Mammary epithelial cell (primary cell): ENCODE data around the gene HIPK4.

Experiments used
- EZH2 ChIP-seq: IDR thresholded peaks from 2 replicates; pipeline ENCODE4 v1.6.1; 2012; ENCODE audit warnings: low read length, inconsistent platforms, borderline replicate concordance
- TF ChIP-seq, protein P1 (sequence below), 2 donors: IDR thresholded peaks in 1 of 2; conservative IDR thresholded peaks in 1 of 2; 2 replicates each; pipeline ENCODE4 v1.5.1; 2011 to 2012; ENCODE audit warnings: inconsistent platforms in 2 of 2, low read length in 2 of 2, mild to moderate bottlenecking in 2 of 2, control low read depth in 1 of 2, low read depth in 1 of 2; ENCODE audit not compliant: insufficient read depth in 1 of 2; ENCODE audit errors: extremely low read depth in 1 of 2

- TF ChIP-seq, protein P1, sequence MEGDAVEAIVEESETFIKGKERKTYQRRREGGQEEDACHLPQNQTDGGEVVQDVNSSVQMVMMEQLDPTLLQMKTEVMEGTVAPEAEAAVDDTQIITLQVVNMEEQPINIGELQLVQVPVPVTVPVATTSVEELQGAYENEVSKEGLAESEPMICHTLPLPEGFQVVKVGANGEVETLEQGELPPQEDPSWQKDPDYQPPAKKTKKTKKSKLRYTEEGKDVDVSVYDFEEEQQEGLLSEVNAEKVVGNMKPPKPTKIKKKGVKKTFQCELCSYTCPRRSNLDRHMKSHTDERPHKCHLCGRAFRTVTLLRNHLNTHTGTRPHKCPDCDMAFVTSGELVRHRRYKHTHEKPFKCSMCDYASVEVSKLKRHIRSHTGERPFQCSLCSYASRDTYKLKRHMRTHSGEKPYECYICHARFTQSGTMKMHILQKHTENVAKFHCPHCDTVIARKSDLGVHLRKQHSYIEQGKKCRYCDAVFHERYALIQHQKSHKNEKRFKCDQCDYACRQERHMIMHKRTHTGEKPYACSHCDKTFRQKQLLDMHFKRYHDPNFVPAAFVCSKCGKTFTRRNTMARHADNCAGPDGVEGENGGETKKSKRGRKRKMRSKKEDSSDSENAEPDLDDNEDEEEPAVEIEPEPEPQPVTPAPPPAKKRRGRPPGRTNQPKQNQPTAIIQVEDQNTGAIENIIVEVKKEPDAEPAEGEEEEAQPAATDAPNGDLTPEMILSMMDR (conservative IDR thresholded peaks at IDR 0.05 in 1 of 2, IDR thresholded peaks at IDR 0.05 in 1 of 2; ENCODE audit: extremely low read depth in 1 of 2, insufficient read depth in 1 of 2, low read depth in 1 of 2, low read length in 2 of 2) = no peak
- no peak for TF ChIP-seq EZH2
Measured at GRCh38 chr19:40348125-40348913, 41.7 kb downstream of the HIPK4 start, which contains the start of the genes C19orf47 and PLD3.
